ENCODE data around the gene NFYB. TPM values are rescaled to one million over a fixed set of nuclear protein-coding genes. Genes with fewer than 3 reads are reported as not detected.
A peak's percentile ranks its signal among the peaks of the same experiment; 100 is the strongest.

The NFYB gene
- total RNA-seq, 1 experiment from 2014 or later = 22.4 TPM

DNA sequence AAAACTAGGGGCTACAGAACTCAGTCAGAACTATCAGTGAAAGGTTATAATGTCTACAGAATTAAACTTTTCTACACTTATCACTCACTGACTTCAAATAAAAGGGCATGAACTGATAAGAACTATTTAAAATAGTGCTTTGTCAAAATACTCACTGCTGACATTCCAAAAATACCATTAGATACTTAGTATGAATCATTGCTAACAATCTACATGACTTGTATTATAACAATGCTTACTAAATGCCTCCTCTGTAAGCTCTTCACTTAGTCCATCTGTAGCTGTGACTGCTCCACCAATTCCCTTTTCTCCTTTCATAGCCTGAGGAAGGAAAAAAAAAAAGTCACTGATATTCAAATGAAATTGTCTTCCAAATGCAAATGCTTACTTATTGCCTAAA, 17.0 kb downstream of the NFYB start:
- no TSS peak for BruUV-seq (replicated peaks)
- Histone ChIP-seq H3K9me2 (ENCODE audit: insufficient read depth) (no peaks in the 10 kb centered on the region), H3K4me1 (ENCODE audit: control insufficient read depth in 1 of 2, insufficient read depth in 2 of 2, low read length in 2 of 2) (peaks cover 0 to 13% of the 10 kb centered on the region in 2 experiments; a peak in 3 of 4 replicates), H3K9me3 (ENCODE audit: control insufficient read depth in 1 of 2, insufficient read depth in 1 of 2, low read depth in 1 of 2, low read length in 2 of 2) (no peaks in the 10 kb centered on the region), H3K27me3 (ENCODE audit: insufficient read depth, low read length) (no peaks in the 10 kb centered on the region), H3K79me2 (ENCODE audit: insufficient read depth, low read length) (no peaks in the 10 kb centered on the region), H3K4me2 (ENCODE audit: low read length) (peak overlapping the region; percentile 13; the same call in 1 of the 2 replicates), H3K4me3 (replicated peaks in 1 of 2; ENCODE audit: low read depth in 1 of 2, low read length in 2 of 2) (no peak overlapping the region), H3K27ac (ENCODE audit: low read depth, low read length) (no peak overlapping the region), H3K9ac (ENCODE audit: low read length) (no peak overlapping the region), H4K20me1 (ENCODE audit: insufficient read depth) (no peaks in the 10 kb centered on the region), H3K36me3 (ENCODE audit: control insufficient read depth in 1 of 2, insufficient read depth in 2 of 2, low read length in 2 of 2) (peaks cover 15 to 20% of the 10 kb centered on the region in 2 experiments), H2AFZ (ENCODE audit: low read depth, low read length, poor library complexity, severe bottlenecking) (no peak overlapping the region)
- ChIA-PET CTCF (interaction anchor here (0.7 to 1.6 kb wide), 2 partner anchors 10 to 12 kb away, joined by 3 to 13 read pairs; no protein-coding TSS in a partner anchor), RAD21 (ENCODE audit: low non-redundant PET in 1 of 2, low total read pairs in 2 of 2, uncharacterized antibody in 2 of 2, unreplicated experiment in 2 of 2) (interaction anchor here in 1 of 2 experiments (0.6 kb wide), 1 partner anchor 245 kb away, joined by 3 read pairs; no protein-coding TSS in a partner anchor), POLR2A (interaction anchor here (1.7 kb wide), 1 partner anchor 15 kb away, joined by 3 read pairs; no protein-coding TSS in a partner anchor)
- intact Hi-C loops (cut with micrococcal nuclease) = no loop called here
- TF ChIP-seq CEBPB (IDR thresholded peaks at IDR 0.05; ENCODE audit: low read depth) (no peak), CBX3 (IDR thresholded peaks at IDR 0.05; ENCODE audit: low read depth) (no peak), SRF (IDR thresholded peaks at IDR 0.05; ENCODE audit: low read depth) (no peak), EGR1 (IDR thresholded peaks at IDR 0.05; ENCODE audit: low read depth) (no peak)
- no peak for DNase-seq (ENCODE audit: low read depth, low spot score)
- ATAC-seq = peak; percentile 72; the same call in 1 of the 2 replicates

DNA sequence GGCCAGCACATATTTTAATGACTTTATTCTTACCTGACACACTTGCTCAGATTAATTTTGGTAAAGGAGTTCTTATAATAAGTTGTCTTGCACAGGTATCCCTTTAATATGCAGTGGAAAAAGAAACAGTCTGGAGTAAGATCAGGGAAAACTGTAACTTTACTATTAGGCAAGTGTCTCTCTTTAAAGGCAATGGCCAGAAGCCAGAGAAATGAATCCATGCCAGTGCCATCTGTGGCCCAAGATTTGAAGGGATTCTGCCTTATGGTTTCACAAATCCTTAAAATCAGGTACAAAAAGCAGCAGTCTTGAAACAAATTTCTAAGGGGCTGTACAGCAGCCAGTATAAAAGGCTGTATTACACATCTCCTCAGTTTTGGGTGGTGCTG, 22.4 kb downstream of the NFYB start:
- RAD21 ChIA-PET (ENCODE audit: low non-redundant PET in 1 of 2, low total read pairs in 2 of 2, uncharacterized antibody in 2 of 2, unreplicated experiment in 2 of 2) = interaction anchor here in 1 of 2 experiments (0.8 kb wide), 1 partner anchor 724 kb away, joined by 4 read pairs; no protein-coding TSS in a partner anchor
- H3K9me3 ChIP-seq (ENCODE audit: control insufficient read depth in 1 of 2, insufficient read depth in 1 of 2, low read depth in 1 of 2, low read length in 2 of 2) = no peaks in the 10 kb centered on the region
- no peak overlapping the region for H3K4me2 ChIP-seq (ENCODE audit: low read length)
- BruUV-seq (replicated peaks) = no TSS peak
- no peak overlapping the region for H3K4me3 ChIP-seq (replicated peaks in 1 of 2; ENCODE audit: low read depth in 1 of 2, low read length in 2 of 2)
- no peak for TF ChIP-seq SIN3A (IDR thresholded peaks at IDR 0.05; ENCODE audit: low read depth)
- no peak for TF ChIP-seq ZFX (IDR thresholded peaks at IDR 0.05)
- no peak for TF ChIP-seq POLR2A (IDR thresholded peaks at IDR 0.05; ENCODE audit: borderline replicate concordance, extremely low read depth, insufficient read depth, insufficient read length)
- no peak for TF ChIP-seq ELF1 (IDR thresholded peaks at IDR 0.05; ENCODE audit: borderline replicate concordance, low read depth)
- TF ChIP-seq EZH2phosphoT487 (IDR thresholded peaks at IDR 0.05; ENCODE audit: borderline replicate concordance) = no peak
- TF ChIP-seq, protein P1, sequence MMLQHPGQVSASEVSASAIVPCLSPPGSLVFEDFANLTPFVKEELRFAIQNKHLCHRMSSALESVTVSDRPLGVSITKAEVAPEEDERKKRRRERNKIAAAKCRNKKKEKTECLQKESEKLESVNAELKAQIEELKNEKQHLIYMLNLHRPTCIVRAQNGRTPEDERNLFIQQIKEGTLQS (IDR thresholded peaks at IDR 0.05) = no peak
- TF ChIP-seq, protein P2, sequence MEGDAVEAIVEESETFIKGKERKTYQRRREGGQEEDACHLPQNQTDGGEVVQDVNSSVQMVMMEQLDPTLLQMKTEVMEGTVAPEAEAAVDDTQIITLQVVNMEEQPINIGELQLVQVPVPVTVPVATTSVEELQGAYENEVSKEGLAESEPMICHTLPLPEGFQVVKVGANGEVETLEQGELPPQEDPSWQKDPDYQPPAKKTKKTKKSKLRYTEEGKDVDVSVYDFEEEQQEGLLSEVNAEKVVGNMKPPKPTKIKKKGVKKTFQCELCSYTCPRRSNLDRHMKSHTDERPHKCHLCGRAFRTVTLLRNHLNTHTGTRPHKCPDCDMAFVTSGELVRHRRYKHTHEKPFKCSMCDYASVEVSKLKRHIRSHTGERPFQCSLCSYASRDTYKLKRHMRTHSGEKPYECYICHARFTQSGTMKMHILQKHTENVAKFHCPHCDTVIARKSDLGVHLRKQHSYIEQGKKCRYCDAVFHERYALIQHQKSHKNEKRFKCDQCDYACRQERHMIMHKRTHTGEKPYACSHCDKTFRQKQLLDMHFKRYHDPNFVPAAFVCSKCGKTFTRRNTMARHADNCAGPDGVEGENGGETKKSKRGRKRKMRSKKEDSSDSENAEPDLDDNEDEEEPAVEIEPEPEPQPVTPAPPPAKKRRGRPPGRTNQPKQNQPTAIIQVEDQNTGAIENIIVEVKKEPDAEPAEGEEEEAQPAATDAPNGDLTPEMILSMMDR (IDR thresholded peaks at IDR 0.05 in 2 of 3, conservative IDR thresholded peaks at IDR 0.05 in 1 of 3; ENCODE audit: borderline replicate concordance in 1 of 3, insufficient read depth in 1 of 3, low read depth in 2 of 3, low read length in 2 of 3) = no peak
- TF ChIP-seq, protein P3, sequence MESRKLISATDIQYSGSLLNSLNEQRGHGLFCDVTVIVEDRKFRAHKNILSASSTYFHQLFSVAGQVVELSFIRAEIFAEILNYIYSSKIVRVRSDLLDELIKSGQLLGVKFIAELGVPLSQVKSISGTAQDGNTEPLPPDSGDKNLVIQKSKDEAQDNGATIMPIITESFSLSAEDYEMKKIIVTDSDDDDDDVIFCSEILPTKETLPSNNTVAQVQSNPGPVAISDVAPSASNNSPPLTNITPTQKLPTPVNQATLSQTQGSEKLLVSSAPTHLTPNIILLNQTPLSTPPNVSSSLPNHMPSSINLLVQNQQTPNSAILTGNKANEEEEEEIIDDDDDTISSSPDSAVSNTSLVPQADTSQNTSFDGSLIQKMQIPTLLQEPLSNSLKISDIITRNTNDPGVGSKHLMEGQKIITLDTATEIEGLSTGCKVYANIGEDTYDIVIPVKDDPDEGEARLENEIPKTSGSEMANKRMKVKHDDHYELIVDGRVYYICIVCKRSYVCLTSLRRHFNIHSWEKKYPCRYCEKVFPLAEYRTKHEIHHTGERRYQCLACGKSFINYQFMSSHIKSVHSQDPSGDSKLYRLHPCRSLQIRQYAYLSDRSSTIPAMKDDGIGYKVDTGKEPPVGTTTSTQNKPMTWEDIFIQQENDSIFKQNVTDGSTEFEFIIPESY (IDR thresholded peaks at IDR 0.05; ENCODE audit: extremely low read depth, insufficient replicate concordance, low read length) = no peak
- TF ChIP-seq FOSL1 (IDR thresholded peaks at IDR 0.05; ENCODE audit: low read depth) = no peak
- TF ChIP-seq JUND (IDR thresholded peaks at IDR 0.05) = no peak
- TF ChIP-seq SP1 (IDR thresholded peaks at IDR 0.05; ENCODE audit: low read depth) = no peak
- TF ChIP-seq RAD21 (IDR thresholded peaks at IDR 0.05; ENCODE audit: low read depth) = no peak
- no peak for TF ChIP-seq EZH2 (IDR thresholded peaks at IDR 0.05)
- H3K9me2 ChIP-seq (ENCODE audit: insufficient read depth) = no peaks in the 10 kb centered on the region
- H3K79me2 ChIP-seq (ENCODE audit: insufficient read depth, low read length) = no peaks in the 10 kb centered on the region
- peaks cover 5 to 12% of the 10 kb centered on the region in 2 experiments; a peak in 3 of 4 replicates for H3K36me3 ChIP-seq (ENCODE audit: control insufficient read depth in 1 of 2, insufficient read depth in 2 of 2, low read length in 2 of 2)
- CTCF ChIA-PET = no interaction called here
- H3K27me3 ChIP-seq (ENCODE audit: insufficient read depth, low read length) = no peaks in the 10 kb centered on the region
- H4K20me1 ChIP-seq (ENCODE audit: insufficient read depth) = no peaks in the 10 kb centered on the region
- H3K9ac ChIP-seq (ENCODE audit: low read length) = no peak overlapping the region
- H3K27ac ChIP-seq (ENCODE audit: low read depth, low read length) = no peak overlapping the region
- H2AFZ ChIP-seq (ENCODE audit: low read depth, low read length, poor library complexity, severe bottlenecking) = no peak overlapping the region
- ATAC-seq (no peak), DNase-seq (ENCODE audit: low read depth, low spot score) (no peak)
- POLR2A ChIA-PET = no interaction called here
- intact Hi-C loops (cut with micrococcal nuclease) = no loop called here
- H3K4me1 ChIP-seq (ENCODE audit: control insufficient read depth in 1 of 2, insufficient read depth in 2 of 2, low read length in 2 of 2) = no peaks in the 10 kb centered on the region; a peak in 1 of 4 replicates
